A172 (cell line): ENCODE data around the gene ELK4. TPM values are rescaled to one million over a fixed set of nuclear protein-coding genes. Genes with fewer than 3 reads are reported as not detected.

ENCODE experiments used
- DNase-seq: peaks from one replicate; pipeline ENCODE4 v3.0.0-alpha.2; 2015; ENCODE audit warnings: low spot score
- total RNA-seq: library from RNA; depleted of rRNA; stranded (reverse); fragments of >200 nt; shearing (Covaris generic); gene quantifications from 2 replicates; pipeline ENCODE4 v1.2.3, GENCODE V29; 2014; rRNA removed

Gene ELK4
- total RNA-seq, 1 experiment from 2014 or later, result 17.7 TPM

- DNase-seq, result no peak
These were observed 66.0 kb downstream of the ELK4 start for GRCh38 chr1:205565799-205566198.

GRCh38 chr1:205563927-205564441 is 67.8 kb downstream of the ELK4 start:
- peak; percentile 23 for DNase-seq

- DNase-seq, result no peak
These were observed 70.2 kb downstream of the ELK4 start for GRCh38 chr1:205561501-205562203.

Other genes with a start within 250 kb of the ELK4 start
- 0.36 and 0.60 TPM in 2 replicates for gene LEMD1, start 210.0 kb downstream of the ELK4 start, total RNA-seq
- gene BLACAT1, start 176.0 kb downstream of the ELK4 start, total RNA-seq, result 0.28 and 1.4 TPM in 2 replicates
- 31.5 and 34.9 TPM in 2 replicates for gene CDK18, start 127.3 kb downstream of the ELK4 start, total RNA-seq
- gene SLC45A3, start 48.5 kb upstream of the ELK4 start, total RNA-seq, result 11.1 and 13.0 TPM in 2 replicates
- gene NUCKS1, start 118.2 kb upstream of the ELK4 start, total RNA-seq, result 323 and 355 TPM in 2 replicates
- 29.8 and 33.3 TPM in 2 replicates for gene RAB29, start 143.5 kb upstream of the ELK4 start, total RNA-seq
- 19.2 and 28.6 TPM in 2 replicates for gene SLC41A1, start 181.2 kb upstream of the ELK4 start, total RNA-seq
- not detected in 2 replicates for gene PM20D1, start 218.1 kb upstream of the ELK4 start, total RNA-seq